Activated CD8-positive, alpha-beta memory T cell treated with anti-CD3 and anti-CD28 coated beads for 24 hours (primary cell): ENCODE measurements around the gene ZBTB20.

ENCODE experiments used
- DNase-seq: peaks from one replicate; pipeline ENCODE4 v3.0.0-alpha.2; 2020

Gene ZBTB20

GRCh38 chr3:114499976-114500375, 647.1 kb downstream of the ZBTB20 start:
- DNase-seq: no peak

GRCh38 chr3:114498539-114499370, 648.3 kb downstream of the ZBTB20 start:
- no peak for DNase-seq

- no peak for DNase-seq
Observed at GRCh38 chr3:114496874-114497273, 650.2 kb downstream of the ZBTB20 start.

- DNase-seq: no peak
Observed at GRCh38 chr3:114496466-114496865, 650.6 kb downstream of the ZBTB20 start.

GRCh38 chr3:114496021-114496434, 651.1 kb downstream of the ZBTB20 start:
- DNase-seq: no peak

GRCh38 chr3:114494498-114494897, 652.6 kb downstream of the ZBTB20 start:
- DNase-seq: no peak

GRCh38 chr3:114490829-114491228, 656.3 kb downstream of the ZBTB20 start:
- no peak for DNase-seq

- DNase-seq: no peak
Observed at GRCh38 chr3:114487502-114487901, 659.6 kb downstream of the ZBTB20 start.

GRCh38 chr3:114484919-114485318, 662.2 kb downstream of the ZBTB20 start:
- no peak for DNase-seq

GRCh38 chr3:114481113-114481512, 666.0 kb downstream of the ZBTB20 start:
- no peak for DNase-seq

GRCh38 chr3:114480442-114480841, 666.6 kb downstream of the ZBTB20 start:
- DNase-seq: no peak

- no peak for DNase-seq
Observed at GRCh38 chr3:114478801-114479200, 668.3 kb downstream of the ZBTB20 start.

- DNase-seq: no peak
Observed at GRCh38 chr3:114476511-114476910, 670.6 kb downstream of the ZBTB20 start.

- DNase-seq: no peak
Observed at GRCh38 chr3:114471478-114471877, 675.6 kb downstream of the ZBTB20 start.

- DNase-seq: no peak
Observed at GRCh38 chr3:114469070-114469469, 678.0 kb downstream of the ZBTB20 start.

- DNase-seq: no peak
Observed at GRCh38 chr3:114466816-114467215, 680.3 kb downstream of the ZBTB20 start.

- no peak for DNase-seq
Observed at GRCh38 chr3:114466251-114466650, 680.8 kb downstream of the ZBTB20 start.

- no peak for DNase-seq
Observed at GRCh38 chr3:114464548-114464947, 682.5 kb downstream of the ZBTB20 start.

GRCh38 chr3:114462750-114463149, 684.3 kb downstream of the ZBTB20 start:
- DNase-seq: no peak

- no peak for DNase-seq
Observed at GRCh38 chr3:114460459-114460858, 686.6 kb downstream of the ZBTB20 start.

GRCh38 chr3:114456742-114457141, 690.3 kb downstream of the ZBTB20 start:
- no peak for DNase-seq

GRCh38 chr3:114455432-114455831, 691.7 kb downstream of the ZBTB20 start:
- no peak for DNase-seq

GRCh38 chr3:114454551-114455251, 692.4 kb downstream of the ZBTB20 start:
- peak; percentile 58 for DNase-seq

- DNase-seq: no peak
Observed at GRCh38 chr3:114453361-114453780, 693.7 kb downstream of the ZBTB20 start.
